PC-3 (cell line): ENCODE results near the gene VGLL2. TPM values are rescaled to one million over a fixed set of nuclear protein-coding genes. Genes with fewer than 3 reads are reported as not detected.
A peak's percentile ranks its signal among the peaks of the same experiment; 100 is the strongest.

ENCODE experiments used
- ATAC-seq: fragments of 200-7000 bp; cut with Tn5 transposase; 2 replicates; pipeline ENCODE4 v1.9.1; 2020; ENCODE audit warnings: mild to moderate bottlenecking, moderate library complexity
- BruUV-seq: library from RNA; stranded (reverse); fragments of 400-500 nt; replicated peaks from 2 replicates; lab custom pipeline; 2021; lab: Mats Ljungman, UMichigan
- CTCF ChIA-PET: fragments of 300-600 bp; sonication (Branson Sonifier 250); formaldehyde crosslinking; loops from one replicate; lab custom pipeline; 2022; ENCODE audit warnings: antibody characterized with exemption; lab: Charles Lee
- POLR2A ChIA-PET: fragments of 300-600 bp; sonication (Branson Sonifier 250); formaldehyde crosslinking; loops from one replicate; lab custom pipeline; 2022; ENCODE audit warnings: antibody characterized with exemption; ENCODE audit not compliant: unreplicated experiment; lab: Charles Lee
- DNase-seq: peaks from one replicate; pipeline ENCODE4 v3.0.0-alpha.2; 2015
- H2AFZ ChIP-seq: fragments of 300-600 bp; sonication (generic); 2 replicates; pipeline ENCODE4 v1.6.0; 2016; ENCODE audit warnings: antibody characterized with exemption, low read length
- H3F3A ChIP-seq: fragments of 300-600 bp; sonication (generic); one replicate; pipeline ENCODE4 v1.6.0; 2017; ENCODE audit warnings: antibody characterized with exemption, low read length, control low read depth, mild to moderate bottlenecking; ENCODE audit not compliant: unreplicated experiment
- H3K27ac ChIP-seq: fragments of 300-600 bp; sonication (generic); 2 replicates; pipeline ENCODE4 v1.5.1; 2016; ENCODE audit warnings: mild to moderate bottlenecking, low read length
- H3K27me3 ChIP-seq: fragments of 300-600 bp; sonication (generic); 2 replicates; pipeline ENCODE4 v1.6.1; 2016; ENCODE audit warnings: low read length, mixed read lengths
- H3K36me3 ChIP-seq: fragments of 300-600 bp; sonication (generic); 2 replicates; pipeline ENCODE4 v1.6.1; 2016; ENCODE audit warnings: low read depth, mixed run types, low read length, mixed read lengths
- H3K4me1 ChIP-seq: fragments of 300-600 bp; sonication (generic); 2 replicates; pipeline ENCODE4 v1.5.1; 2016; ENCODE audit warnings: low read length; ENCODE audit not compliant: insufficient read depth
- H3K4me2 ChIP-seq: fragments of 300-600 bp; sonication (generic); 2 replicates; pipeline ENCODE4 v1.6.0; 2016; ENCODE audit warnings: low read length
- H3K4me3 ChIP-seq: fragments of 300-600 bp; sonication (generic); 2 replicates; pipeline ENCODE4 v1.5.1; 2016; ENCODE audit warnings: mild to moderate bottlenecking, low read length, mixed read lengths
- H3K79me2 ChIP-seq: fragments of 300-600 bp; sonication (generic); 2 replicates; pipeline ENCODE4 v1.6.1; 2017; ENCODE audit warnings: low read length, mixed read lengths
- H3K9ac ChIP-seq: fragments of 300-600 bp; sonication (generic); 2 replicates; pipeline ENCODE4 v1.6.0; 2016; ENCODE audit warnings: mild to moderate bottlenecking, low read length
- H3K9me2 ChIP-seq: fragments of 300-600 bp; sonication (generic); replicated peaks from 2 replicates; pipeline ENCODE4 v1.6.1; 2016; ENCODE audit warnings: mixed run types, low read length, mixed read lengths
- H3K9me3 ChIP-seq: fragments of 300-600 bp; sonication (generic); 2 replicates; pipeline ENCODE4 v1.6.1; 2016; ENCODE audit warnings: low read length, mixed read lengths
- H4K20me1 ChIP-seq: fragments of 300-600 bp; sonication (generic); 2 replicates; pipeline ENCODE4 v1.6.1; 2016; ENCODE audit warnings: low read length, mixed read lengths
- EZH2 ChIP-seq: fragments of 300-600 bp; sonication (generic); IDR thresholded peaks from one replicate; pipeline ENCODE4 v1.6.1; 2017; ENCODE audit warnings: antibody characterized with exemption, mild to moderate bottlenecking, low read length; ENCODE audit not compliant: unreplicated experiment
- EZH2phosphoT487 ChIP-seq: fragments of 300-600 bp; sonication (generic); IDR thresholded peaks from 2 replicates; pipeline ENCODE4 v1.6.1; 2018; ENCODE audit warnings: mild to moderate bottlenecking, antibody characterized with exemption, low read length, borderline replicate concordance
- intact Hi-C: fragments of 100-400 bp; cut with micrococcal nuclease; formaldehyde crosslinking; loops from 2 replicates; pipeline ENCODE4 v1.9.0; 2023
- total RNA-seq: library from RNA; depleted of rRNA; stranded (reverse); fragments of >200 nt; gene quantifications from 2 replicates; pipeline ENCODE4 v1.2.3, GENCODE V29; 2014
- TF ChIP-seq, protein P1 (sequence below): fragments of 300-600 bp; sonication (generic); conservative IDR thresholded peaks from 2 replicates; pipeline ENCODE4 v1.5.1; 2017; ENCODE audit warnings: antibody characterized with exemption, low read depth, mild to moderate bottlenecking, low read length

VGLL2 gene
- total RNA-seq, 1 experiment from 2014 or later = not detected

DNA sequence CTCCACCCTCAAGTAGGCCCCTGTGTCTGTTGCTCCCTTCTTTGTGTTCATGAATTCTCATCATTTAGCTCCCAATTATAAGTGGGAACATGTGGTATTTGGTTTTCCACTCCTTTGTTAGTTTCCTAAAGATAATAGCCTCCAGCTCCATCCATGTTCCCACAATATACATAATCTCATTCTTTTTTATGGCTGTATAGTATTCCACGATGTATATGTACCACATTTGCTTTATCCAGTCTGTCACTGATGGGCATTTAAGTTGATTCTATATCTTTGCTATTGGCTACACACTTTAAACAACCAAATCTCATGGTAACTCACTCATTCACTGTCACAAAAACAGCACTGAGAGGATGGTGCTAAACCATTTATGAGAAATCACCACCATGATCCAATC lies 35.5 kb upstream of the VGLL2 start:
- Histone ChIP-seq H3K4me2 (no peak overlapping the region), H3K27me3 (no peaks in the 10 kb centered on the region), H3K4me1 (no peaks in the 10 kb centered on the region), H3K79me2 (no peaks in the 10 kb centered on the region), H2AFZ (no peak overlapping the region), H3K4me3 (no peak overlapping the region), H3K9me2 (no peaks in the 10 kb centered on the region), H3F3A (no peaks in the 10 kb centered on the region), H3K9me3 (no peaks in the 10 kb centered on the region), H3K9ac (no peak overlapping the region), H3K36me3 (no peaks in the 10 kb centered on the region), H4K20me1 (no peaks in the 10 kb centered on the region), H3K27ac (no peak overlapping the region)
- DNase-seq (no peak), ATAC-seq (no peak)
- TF ChIP-seq, protein P1, sequence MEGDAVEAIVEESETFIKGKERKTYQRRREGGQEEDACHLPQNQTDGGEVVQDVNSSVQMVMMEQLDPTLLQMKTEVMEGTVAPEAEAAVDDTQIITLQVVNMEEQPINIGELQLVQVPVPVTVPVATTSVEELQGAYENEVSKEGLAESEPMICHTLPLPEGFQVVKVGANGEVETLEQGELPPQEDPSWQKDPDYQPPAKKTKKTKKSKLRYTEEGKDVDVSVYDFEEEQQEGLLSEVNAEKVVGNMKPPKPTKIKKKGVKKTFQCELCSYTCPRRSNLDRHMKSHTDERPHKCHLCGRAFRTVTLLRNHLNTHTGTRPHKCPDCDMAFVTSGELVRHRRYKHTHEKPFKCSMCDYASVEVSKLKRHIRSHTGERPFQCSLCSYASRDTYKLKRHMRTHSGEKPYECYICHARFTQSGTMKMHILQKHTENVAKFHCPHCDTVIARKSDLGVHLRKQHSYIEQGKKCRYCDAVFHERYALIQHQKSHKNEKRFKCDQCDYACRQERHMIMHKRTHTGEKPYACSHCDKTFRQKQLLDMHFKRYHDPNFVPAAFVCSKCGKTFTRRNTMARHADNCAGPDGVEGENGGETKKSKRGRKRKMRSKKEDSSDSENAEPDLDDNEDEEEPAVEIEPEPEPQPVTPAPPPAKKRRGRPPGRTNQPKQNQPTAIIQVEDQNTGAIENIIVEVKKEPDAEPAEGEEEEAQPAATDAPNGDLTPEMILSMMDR = no peak
- no peak for TF ChIP-seq EZH2phosphoT487
- no peak for TF ChIP-seq EZH2
- intact Hi-C loops = no loop called here
- no TSS peak for BruUV-seq
- ChIA-PET POLR2A (no interaction called here), CTCF (no interaction called here)

DNA sequence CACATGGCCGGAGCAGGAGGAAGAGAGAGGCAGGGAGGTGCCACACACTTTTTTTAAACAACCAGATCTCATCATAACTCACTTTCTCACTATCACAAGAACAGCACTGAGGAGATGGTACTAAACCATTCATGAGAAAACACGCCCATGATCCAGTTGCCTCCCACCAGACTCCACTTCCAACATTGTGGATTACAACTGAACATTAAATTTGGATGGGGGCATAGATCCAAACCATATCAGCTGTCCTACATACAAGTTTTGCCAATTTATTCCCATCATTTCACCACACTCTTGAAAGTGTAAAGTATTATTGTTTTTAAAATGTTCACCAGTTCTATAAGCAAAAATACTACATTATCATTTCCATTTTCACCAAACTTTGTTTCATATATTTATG lies 33.9 kb upstream of the VGLL2 start:
- no TSS peak for BruUV-seq
- POLR2A ChIA-PET = no interaction called here
- intact Hi-C loops = no loop called here

DNA sequence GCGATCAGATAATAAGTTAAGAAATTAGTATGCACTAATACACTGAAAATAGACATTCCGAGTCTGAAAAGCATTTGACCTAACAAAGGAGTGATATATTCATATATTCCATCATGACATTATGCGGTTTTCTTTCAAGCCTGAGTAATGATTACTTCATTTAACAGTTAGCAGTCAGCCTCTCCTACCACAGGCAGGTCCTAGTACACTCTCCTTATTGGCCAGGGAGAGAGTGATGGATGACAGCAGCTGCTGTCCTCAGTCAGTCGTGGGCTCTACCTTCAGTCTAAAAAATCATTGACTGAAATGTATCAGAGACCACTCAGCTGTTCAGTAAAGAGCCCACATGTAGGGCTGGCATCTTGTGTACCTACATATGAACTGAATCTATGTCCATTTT lies 33.2 kb upstream of the VGLL2 start:
- Histone ChIP-seq H3K9me3 (no peaks in the 10 kb centered on the region), H3K27me3 (no peaks in the 10 kb centered on the region), H3K4me2 (no peak overlapping the region), H4K20me1 (no peaks in the 10 kb centered on the region), H3K9me2 (no peaks in the 10 kb centered on the region), H3K4me1 (peaks cover under 1% of the 10 kb centered on the region; the same call in 1 of the 2 replicates), H3K9ac (no peak overlapping the region), H3K36me3 (no peaks in the 10 kb centered on the region), H3K4me3 (no peak overlapping the region), H2AFZ (no peak overlapping the region), H3F3A (no peaks in the 10 kb centered on the region), H3K79me2 (no peaks in the 10 kb centered on the region), H3K27ac (no peak overlapping the region)
- peak; percentile 5 for DNase-seq
- intact Hi-C loops = no loop called here
- no TSS peak for BruUV-seq
- no peak for TF ChIP-seq EZH2phosphoT487
- TF ChIP-seq EZH2 = no peak
- TF ChIP-seq, protein P1 = no peak
- ChIA-PET POLR2A (no interaction called here), CTCF (no interaction called here)
- no peak for ATAC-seq

More for the DNA sequence above, 33.9 kb upstream of the VGLL2 start:
- no peaks in the 10 kb centered on the region for H4K20me1 ChIP-seq
- H2AFZ ChIP-seq = no peak overlapping the region
- DNase-seq = no peak
- no peak overlapping the region for H3K27ac ChIP-seq
- TF ChIP-seq EZH2 (no peak), EZH2phosphoT487 (no peak)
- TF ChIP-seq, protein P1 = no peak
- no peaks in the 10 kb centered on the region for H3K27me3 ChIP-seq
- H3K79me2 ChIP-seq = no peaks in the 10 kb centered on the region
- no peak overlapping the region for H3K9ac ChIP-seq
- no peaks in the 10 kb centered on the region for H3K9me3 ChIP-seq
- no peaks in the 10 kb centered on the region for H3F3A ChIP-seq
- H3K4me3 ChIP-seq = no peak overlapping the region
- CTCF ChIA-PET = no interaction called here
- H3K36me3 ChIP-seq = no peaks in the 10 kb centered on the region
- H3K4me2 ChIP-seq = no peak overlapping the region
- H3K4me1 ChIP-seq = no peaks in the 10 kb centered on the region
- no peaks in the 10 kb centered on the region for H3K9me2 ChIP-seq
- ATAC-seq = no peak
